Right lobe of liver (tissue), 4 donors: ENCODE results near the gene GATB.

Experiments
- POLR2A ChIP-seq: fragments of 450-650 bp; IDR thresholded peaks from one replicate; pipeline ENCODE4 v1.6.1; 2017; ENCODE audit warnings: antibody characterized with exemption, mild to moderate bottlenecking
- TF ChIP-seq, protein P1 (sequence below), 4 donors: fragments of 200-600 bp in 3 of 4; fragments of 450-650 bp in 1 of 4; IDR thresholded peaks; one replicate each; pipeline versions ENCODE4 v1.5.1 to v1.8.0; 2016 to 2022; ENCODE audit warnings: antibody characterized with exemption in 4 of 4, mild to moderate bottlenecking in 2 of 4
- donor health status: DM: no; HTN: no; CAD: no.
- donor health status: DM: no; HTN: no; CAD: no.
- donor health status: DM: no; HTN: yes; CAD: no.

DNA sequence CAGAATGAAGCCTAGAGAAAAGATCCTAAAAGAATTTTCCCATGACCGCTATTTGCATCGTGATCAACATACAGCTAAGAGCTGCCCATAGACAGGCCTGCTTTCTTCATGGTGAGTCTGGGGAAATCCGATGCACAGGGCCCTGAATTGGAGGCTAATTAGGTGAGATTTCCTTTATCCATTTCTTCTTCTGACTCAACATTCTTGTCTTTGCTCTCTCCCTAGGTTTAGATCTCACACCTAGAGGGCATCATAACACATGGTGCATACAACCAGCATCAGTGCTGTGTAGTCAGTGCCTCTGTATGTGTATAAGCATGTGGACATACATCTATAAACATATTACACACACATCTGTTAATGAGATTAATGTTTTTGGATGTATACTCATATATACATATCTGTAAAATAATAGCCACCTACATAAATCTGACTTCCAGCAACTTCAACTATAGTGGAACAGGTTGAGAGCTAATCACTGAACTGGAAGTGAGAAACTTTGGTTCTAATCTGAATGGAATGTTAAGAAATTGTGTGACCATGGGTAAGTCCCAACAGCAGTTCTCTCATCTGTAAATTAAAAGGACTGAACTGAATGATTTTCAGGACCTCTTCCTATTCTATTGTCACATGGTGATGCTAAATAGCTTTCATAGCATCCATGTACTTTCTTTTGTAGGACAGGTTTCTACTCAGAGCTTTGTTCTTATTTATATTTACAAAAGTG, 17.5 kb downstream of the GATB start:
- TF ChIP-seq, protein P1, sequence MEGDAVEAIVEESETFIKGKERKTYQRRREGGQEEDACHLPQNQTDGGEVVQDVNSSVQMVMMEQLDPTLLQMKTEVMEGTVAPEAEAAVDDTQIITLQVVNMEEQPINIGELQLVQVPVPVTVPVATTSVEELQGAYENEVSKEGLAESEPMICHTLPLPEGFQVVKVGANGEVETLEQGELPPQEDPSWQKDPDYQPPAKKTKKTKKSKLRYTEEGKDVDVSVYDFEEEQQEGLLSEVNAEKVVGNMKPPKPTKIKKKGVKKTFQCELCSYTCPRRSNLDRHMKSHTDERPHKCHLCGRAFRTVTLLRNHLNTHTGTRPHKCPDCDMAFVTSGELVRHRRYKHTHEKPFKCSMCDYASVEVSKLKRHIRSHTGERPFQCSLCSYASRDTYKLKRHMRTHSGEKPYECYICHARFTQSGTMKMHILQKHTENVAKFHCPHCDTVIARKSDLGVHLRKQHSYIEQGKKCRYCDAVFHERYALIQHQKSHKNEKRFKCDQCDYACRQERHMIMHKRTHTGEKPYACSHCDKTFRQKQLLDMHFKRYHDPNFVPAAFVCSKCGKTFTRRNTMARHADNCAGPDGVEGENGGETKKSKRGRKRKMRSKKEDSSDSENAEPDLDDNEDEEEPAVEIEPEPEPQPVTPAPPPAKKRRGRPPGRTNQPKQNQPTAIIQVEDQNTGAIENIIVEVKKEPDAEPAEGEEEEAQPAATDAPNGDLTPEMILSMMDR (IDR thresholded peaks at IDR 0.05), result no peak
- no peak for TF ChIP-seq POLR2A
